ENCODE data around the gene BACH2.
"Not testable (repeated sequence)": the region's sequence is repeated elsewhere in the genome, so short reads cannot be mapped to it uniquely, and the experiment has no call there.

Gene BACH2

DNA sequence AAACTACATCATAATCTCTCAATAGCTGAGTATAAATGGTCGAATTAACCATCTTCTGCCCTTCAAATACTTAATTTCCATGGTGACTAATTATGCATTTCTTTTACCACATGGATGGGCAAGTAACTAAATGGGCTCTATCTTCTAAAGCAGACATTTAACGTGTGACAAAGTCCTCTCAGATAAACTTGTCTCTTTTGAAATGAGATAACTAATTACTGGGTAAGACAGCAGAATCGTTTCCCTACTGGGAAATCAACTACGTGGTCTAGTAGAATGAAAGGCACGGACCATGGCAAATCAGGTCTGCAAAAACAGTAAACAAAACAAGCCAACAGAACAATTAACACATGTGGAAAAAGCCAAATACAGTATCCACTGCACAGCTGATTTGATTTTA lies 137.7 kb downstream of the BACH2 start:
- no peak for DNase-seq (ENCODE audit: low read depth in 2 of 2)

DNA sequence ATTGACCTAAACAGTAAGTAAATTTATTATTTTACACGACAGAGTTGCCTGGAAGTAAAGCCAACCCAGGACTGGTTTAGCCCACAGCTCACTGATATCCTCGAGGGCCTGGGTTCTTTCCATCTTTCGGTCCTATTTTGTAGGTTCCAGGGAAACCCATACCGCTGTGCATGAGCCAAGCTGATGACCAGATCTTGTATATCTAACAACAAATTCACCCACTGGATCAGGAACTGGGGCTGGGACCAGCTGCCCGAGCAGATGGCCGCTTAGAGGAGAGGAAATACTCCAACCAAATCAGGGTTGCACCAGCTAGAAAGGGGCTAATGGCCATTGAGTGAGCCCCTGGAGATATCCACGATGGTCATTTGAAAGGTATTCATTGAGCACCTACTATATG lies 139.2 kb downstream of the BACH2 start:
- DNase-seq (ENCODE audit: low read depth in 2 of 2) = no peak

DNA sequence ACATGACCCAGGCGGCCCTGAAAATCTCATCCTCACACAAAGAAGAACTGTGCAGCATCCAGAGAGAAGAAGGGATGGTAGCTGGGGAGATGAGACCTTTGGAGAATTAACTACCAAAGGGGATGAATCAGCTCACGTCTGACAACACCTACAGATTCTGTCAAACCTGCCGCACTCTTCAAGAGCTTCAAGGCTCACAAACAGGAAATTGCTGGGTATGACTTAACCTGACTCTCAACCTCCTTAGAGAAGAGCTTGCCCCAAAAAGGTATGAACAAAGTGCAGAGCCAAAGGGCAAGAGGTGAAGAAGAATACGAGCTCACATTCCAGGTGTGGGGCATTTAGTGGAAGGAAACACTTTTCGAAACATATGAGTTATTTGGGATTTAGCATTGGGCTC lies 139.8 kb downstream of the BACH2 start:
- DNase-seq (ENCODE audit: low read depth in 2 of 2) = no peak

DNA sequence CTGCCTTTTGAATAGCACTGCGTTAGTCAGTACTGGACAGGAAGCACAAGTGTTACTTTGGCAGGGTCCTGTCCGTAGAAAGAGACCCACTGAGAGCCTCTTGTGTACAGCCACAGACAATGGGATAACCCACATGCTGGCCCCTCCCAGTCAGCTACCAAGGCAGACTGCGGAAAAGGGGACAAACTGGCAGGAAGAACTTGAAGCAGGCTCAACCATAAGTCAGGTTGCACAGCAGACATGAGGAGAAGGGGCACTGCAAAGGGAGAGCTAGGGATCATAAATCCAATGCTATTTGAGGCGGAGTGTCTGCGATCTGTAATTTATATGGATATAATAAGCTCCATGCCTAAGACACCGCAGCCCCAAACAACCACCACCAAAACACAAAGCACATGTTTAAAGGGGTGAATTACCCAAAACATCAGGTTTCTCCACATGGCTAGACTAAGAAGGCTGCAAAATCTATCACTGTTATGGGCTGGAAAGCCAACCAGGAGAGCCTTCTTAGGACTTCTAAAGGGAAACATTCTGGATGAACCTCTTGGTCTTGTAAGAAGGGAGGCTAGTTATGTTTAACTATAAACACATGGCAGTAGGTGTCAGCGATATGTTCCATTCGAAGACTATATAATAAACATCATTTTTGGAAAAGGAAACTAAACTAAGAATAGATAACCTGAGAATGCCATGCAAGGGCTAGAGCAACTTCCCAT lies 141.7 kb downstream of the BACH2 start:
- no peak for DNase-seq (ENCODE audit: low read depth in 2 of 2)

DNA sequence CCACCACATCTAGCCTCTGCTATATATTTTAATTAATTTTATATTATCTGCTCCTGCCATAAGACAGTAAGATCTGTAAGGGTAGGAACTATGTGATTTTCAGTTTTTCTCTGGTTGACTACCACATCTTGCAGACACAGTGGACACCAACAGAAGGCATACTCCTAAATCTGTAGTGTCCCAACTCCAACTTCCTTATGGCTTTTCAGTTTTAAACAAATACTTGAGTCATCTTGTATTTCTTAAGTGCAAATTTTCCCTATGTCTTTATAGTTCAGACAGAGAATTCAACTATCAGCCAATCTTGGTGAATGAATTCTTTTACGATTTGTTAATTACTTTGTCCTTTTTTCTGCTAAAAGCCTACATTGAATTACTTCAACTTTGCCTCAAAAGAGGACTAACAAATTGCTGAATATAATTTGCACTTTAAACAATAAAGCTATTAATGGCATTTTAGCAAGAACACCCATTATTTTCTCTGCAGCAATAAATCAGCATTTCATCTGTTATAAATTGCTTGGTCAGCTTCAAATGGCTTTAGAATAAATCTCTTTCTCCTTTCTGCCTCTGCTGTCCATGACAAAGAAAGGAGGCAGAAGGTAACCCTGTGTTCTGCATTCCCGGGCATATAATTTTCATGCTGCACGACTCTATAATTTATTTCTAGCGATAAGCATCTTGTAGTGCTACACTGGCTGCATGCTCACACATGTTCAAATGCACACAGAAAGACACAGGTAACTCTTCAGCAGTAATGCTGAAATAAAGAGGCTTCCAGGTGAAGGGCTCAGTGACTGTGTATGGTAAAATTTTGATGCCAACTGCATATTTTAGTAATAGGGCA lies 144.8 kb downstream of the BACH2 start:
- DNase-seq (ENCODE audit: low read depth in 2 of 2) = no peak

DNA sequence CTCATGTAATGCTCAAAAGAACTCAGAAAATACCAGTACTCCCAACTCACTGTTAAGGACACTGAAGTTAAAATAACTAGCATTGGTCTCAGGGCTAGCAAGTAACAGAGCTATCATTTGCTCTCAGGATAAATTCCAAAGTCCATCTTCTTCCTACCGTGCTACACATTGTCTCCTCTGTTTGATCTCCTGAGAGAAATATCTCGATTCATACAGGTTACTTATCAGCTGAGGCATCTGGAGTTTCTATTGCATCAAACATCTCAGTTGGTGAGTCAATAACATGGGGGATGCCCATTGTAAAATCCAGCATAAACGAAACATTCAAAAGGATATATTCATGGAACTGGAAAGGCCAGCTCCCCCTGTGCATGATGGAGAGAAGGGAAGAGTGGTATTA lies 147.4 kb downstream of the BACH2 start:
- no peak for DNase-seq (ENCODE audit: low read depth in 2 of 2)

DNA sequence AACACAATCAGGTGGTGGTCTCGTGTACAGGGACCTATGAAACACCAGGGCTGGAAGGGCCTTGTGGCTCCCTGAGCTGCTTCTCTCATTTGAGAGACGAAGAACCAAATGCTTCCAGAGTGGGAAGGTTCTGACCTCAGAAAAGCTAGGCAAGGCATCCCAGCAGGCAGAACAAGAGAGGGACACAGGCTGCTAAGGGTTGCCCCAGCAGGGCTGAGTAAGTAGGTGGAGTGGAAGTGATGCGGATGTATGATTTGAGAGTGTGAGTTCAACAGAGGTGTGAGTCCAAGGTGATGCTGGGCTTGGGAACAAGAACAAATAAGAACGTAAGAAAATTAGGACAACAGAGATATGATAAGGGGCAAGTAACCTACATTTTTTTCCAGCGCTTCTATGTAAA lies 147.8 kb downstream of the BACH2 start:
- no peak for DNase-seq (ENCODE audit: low read depth in 2 of 2)

DNA sequence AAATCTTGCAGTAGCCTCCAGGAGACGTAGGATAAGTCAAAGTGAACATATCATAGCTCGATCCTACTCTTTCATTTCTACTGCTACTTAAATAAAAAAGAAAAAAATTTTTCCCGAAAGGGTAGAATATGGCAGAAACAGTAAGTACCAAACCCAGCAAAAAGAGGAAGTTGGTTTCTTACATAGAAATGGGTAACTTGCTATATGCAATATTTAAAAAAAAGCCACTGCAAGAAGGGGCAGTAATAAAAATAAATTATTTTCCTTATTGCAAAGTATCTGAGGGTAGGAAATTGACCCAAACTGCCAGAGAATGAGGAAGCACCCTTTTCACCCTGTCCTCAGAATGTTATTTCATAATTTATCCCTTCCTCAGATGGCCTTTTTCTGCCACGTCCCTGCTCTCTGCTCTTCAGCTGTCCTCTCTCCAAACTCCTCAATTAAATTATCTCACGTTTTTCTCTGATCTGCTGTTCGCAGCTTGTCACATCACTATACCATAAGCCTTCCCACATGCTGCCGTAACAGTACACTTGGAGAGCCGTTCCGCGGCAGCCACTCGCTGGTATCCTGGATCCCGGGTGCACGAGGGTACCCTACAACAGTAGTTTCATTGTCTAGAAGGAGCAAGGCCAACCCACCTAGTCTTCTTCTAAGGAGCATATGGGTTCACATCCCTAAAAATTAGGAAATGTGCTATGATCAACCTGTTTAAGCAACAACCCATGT lies 149.6 kb downstream of the BACH2 start:
- no peak for DNase-seq (ENCODE audit: low read depth in 2 of 2)

DNA sequence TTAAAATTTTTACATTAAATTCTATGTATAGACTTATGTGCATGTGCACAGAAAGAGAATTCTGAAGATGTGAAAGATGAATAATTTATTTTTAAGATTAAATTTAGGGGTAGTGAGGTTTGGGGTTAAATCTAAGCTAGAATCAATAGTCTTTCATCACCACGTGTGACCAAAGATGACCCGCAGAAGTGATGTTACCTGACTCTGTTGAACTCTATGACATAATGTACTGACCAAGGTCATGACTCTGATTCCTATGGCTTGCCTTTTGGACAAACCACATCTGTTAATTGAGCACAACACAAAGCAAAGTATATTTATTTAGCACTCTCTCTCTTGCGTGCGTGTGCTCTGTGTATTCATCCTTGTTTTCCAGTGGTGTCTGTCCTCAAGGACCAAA lies 150.6 kb downstream of the BACH2 start:
- no peak for DNase-seq (ENCODE audit: low read depth in 2 of 2)

DNA sequence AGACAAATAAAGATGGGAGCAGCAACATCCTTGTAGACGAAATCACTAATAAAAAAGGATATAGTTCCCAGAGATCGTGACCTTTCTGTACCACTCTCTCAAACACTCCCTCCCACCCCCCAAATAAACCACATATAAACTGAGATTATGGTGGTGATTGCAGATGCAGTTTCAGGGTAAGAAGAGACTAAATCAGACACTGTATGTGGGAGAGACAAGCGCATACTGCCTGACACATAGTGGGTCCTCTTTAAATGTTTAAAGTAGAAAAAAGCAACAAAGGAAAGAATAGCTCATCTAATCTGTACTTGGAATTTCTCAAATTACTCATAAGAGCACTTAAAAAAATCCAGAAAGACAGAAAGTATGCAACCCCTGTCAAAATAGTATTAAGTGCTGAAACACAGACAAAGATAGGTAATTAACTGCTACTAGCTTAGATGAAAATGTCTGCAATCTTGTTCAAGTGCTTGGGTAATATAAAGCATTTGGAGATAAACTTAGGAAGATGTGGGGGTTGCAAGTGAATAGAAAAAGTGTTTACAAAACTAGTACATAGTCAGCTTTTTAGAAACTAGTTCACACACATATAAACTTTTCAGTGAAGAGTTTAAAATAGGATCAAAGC lies 151.6 kb downstream of the BACH2 start:
- no peak for DNase-seq (ENCODE audit: low read depth in 2 of 2)

DNA sequence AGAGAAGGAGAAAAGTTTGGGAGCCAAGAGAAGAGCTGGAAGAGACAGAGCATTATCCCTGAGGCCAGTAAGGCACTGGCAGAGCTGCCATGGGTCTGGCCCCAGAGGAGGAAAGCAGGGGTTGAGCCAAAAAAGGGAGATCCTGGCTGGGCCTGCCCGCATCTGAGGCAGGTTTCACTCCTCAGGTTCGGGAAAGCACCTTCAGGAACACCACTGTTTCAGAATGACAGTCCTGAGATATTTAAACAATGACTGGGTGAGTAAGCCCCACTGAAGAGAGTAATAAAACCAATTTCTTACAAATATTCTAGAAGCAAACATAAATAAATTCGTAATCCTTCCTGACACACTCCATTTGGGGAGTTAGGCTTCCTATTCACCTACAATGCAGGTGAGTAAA lies 152.2 kb downstream of the BACH2 start:
- DNase-seq (ENCODE audit: low read depth in 2 of 2) = peak; percentile 28 to 48

DNA sequence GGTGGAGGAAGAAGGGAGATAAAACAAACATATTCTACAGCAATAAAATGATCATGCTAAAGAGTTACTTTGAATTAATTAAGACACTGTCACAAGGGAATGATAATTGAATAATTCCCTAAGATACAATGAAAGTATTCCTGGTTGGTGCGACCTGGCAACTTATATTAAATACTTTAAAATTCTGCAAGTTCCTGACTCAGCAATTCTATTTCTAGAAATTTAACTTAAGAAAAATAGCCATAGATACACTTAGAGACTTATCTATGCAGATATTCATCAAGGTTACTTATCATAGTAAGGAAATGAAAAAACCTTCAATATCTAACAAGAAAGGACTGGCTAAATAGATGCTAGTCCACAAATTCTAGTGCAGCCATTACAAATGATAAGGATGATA lies 156.0 kb downstream of the BACH2 start:
- no peak for DNase-seq (ENCODE audit: low read depth in 2 of 2)

DNA sequence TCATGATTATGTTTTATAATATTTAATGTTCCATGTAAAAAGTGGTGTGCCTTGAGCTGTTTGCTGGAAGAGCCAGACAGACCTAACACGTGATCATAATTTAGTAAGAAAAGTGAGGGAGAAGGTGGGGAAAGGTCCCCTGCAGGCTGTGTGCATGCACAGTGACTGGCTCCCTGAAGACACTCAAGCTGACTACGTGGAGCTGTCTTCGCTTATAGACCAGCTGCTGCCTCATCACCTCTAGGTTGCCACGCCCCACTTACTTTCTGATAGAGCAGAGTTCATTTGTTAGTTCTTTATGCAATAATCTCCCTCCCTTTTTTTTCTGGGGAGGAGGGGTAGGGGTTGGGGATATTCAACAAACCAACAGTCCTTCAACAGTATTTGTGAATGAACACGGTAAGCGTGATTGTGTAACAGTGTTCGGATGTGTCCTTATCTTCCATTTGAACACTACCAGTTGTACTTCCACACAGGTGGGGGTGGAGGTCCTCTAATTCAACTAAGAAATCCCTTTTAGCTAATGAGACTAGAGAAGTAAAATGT lies 157.3 kb downstream of the BACH2 start:
- no peak for DNase-seq (ENCODE audit: low read depth in 2 of 2)

DNA sequence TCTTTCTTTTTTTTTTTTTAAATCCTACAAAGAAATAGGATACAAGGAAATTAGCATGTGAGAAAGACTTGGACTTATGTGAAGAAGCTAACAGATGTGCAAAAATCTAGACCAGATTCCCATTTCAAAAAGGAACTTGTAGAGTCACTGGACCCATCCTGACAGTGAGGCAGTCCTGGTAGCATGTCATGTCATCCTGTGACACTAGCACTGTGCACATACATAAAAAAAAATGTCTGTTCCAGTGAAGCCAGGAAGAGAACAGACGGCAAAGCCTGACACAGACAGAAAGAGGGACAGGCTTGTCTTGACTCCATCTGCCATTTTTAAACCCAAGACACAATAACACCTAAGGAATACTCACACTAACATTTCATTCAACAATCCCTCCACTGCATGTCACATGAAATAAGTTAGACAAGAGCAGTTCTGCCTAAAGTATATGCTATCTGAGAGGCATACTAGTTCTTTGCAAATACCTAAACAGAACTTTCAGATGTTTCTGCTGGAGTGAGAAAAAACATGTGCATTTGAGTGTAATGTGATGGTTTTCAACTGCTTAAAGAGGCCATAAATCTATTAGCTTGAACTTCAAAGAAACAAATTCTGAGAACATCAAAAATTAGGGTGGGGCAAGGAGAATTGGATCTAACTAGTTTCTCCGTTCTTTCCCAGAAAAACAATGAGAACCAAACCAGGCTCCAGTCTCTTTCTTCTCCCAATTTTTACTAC lies 159.6 kb downstream of the BACH2 start:
- DNase-seq (ENCODE audit: low read depth in 2 of 2) = no peak

DNA sequence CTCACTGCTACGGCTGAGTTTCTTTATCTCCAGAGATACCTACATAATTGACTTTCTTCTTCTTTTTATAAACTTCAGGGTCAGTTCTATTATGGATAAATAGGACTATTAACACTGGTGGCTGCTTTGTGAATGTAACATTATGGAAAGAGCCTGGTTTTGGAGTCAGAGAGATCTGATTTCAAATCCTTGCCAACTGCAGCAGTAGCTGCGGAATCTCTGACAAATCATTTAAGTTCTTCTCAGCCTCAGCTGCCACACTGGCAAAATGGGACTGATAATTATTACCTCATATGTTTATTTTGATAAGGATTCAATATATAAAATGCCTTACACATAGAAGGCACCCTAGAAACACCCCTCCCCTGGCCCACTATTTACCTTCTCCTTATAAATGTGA lies 160.5 kb downstream of the BACH2 start:
- DNase-seq (ENCODE audit: low read depth in 2 of 2) = no peak

DNA sequence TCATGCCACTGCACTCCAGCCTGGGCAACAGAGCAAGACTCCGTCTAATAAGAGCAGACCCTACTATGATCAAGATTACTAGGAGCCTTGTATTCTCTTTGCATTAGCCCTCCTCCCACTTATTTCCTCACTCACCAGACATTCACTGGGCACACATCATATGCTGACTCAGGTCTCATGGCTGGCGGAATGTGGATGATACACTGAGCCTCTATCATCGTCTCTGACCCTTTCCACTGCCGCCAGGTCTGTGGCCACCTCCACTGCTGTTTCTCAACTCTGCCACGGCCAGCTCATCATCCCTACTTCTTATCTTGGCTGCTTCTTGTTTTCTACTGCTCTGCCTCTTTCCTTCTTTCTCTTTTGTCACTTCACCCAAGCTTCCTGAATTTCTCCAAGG lies 161.0 kb downstream of the BACH2 start:
- DNase-seq (ENCODE audit: low read depth in 2 of 2) = no peak

DNA sequence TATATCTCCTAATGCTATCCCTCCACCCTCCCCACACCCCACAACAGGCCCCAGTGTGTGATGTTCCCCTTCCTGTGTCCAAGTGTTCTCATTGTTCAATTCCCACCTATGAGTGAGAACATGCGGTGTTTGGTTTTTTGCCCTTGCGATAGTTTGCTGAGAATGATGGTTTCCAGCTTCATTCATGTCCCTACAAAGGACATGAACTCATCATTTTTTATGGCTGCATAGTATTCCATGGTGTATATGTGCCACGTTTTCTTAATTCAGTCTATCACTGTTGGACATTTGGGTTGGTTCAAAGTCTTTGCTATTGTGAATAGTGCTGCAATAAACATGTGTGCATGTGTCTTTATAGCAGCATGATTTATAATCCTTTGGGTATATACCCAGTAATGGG lies 163.0 kb downstream of the BACH2 start:
- DNase-seq (ENCODE audit: low read depth in 2 of 2) = not testable (repeated sequence)

DNA sequence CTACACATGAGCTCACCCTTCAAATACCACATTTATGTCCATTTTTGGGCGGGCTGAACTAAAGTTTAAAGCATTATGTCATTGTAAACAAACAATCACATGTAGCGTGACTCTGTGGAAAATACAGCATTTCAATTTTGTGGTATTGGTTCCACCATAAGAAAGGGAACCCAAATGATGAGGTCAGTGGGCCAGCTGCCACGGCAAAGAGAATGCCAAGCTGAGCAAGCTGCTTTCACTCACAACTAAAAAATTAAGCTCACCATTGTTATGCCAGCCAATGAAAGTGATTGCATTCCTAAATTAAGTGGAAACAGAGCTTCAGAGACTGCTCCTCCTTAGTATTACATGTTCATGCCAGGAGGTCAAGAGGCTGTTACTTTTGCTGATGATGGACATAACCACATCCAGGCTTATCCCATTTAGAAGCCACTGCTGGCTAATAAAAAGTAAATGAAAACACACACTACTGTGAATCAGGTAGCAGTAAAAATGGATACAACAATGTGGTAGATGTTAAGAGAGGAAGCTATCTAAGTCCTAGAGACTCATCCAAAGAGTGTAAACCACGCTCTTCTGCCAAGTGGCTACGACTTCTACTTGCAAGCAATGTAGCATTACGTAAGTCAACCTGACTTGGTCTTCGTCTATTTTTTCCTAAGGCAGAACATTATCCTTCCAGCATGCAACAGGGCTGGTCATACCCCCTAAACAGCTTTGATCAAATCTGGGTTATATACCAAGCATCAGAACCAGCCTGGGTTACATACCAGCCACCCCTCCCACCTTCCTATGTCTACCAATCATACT lies 164.8 kb downstream of the BACH2 start:
- DNase-seq (ENCODE audit: low read depth in 2 of 2) = no peak

DNA sequence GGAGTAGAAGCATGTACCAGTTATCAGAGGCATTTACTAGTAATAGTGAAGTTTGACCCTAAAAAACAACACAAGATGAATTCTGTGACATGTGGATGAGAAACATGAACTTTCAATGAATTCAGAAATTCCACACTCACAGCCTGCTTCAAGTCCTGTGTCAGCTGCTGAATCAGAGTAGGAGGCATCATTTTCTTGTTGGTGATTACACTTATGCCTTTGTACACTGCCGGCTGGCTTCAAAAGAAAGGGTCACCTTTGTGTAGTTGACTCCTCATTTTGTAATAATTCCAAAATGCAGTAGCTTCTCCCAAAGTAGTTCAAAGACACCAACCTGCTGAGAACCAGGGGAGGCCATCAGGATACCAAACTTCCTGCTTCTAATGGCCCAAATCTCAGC lies 165.5 kb downstream of the BACH2 start:
- DNase-seq (ENCODE audit: low read depth in 2 of 2) = no peak

DNA sequence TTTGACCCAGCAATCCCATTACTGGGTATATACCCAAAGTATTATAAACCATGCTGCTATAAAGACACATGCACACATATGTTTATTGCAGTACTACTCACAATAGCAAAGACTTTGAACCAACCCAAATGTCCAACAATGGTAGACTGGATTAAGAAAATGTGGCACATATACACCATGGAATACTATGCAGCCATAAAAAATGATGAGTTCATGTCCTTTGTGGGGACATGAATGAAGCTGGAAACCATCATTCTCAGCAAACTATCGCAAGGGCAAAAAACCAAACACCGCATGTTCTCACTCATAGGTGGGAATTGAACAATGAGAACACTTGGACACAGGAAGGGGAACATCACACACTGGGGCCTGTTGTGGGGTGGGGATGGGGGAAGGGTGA lies 168.0 kb downstream of the BACH2 start:
- not testable (repeated sequence) for DNase-seq (ENCODE audit: low read depth in 2 of 2)
